Upper lobe of left lung (tissue), 6 donors: Measurements from ENCODE around the gene ESYT1. TPM values are rescaled to one million over a fixed set of nuclear protein-coding genes. Genes with fewer than 3 reads are reported as not detected.
A peak's percentile ranks its signal among the peaks of the same experiment; 100 is the strongest.

ENCODE experiments used
- ATAC-seq, 2 donors: fragments of 200-7000 bp; cut with Tn5 transposase; one replicate each; pipeline ENCODE4 v1.9.1; 2022; ENCODE audit warnings: mild to moderate bottlenecking in 2 of 2, moderate library complexity in 2 of 2; ENCODE audit not compliant: low FRiP score in 2 of 2
- DNase-seq, 2 donors: peaks; one replicate each; pipeline ENCODE4 v3.0.0-alpha.2; 2019 to 2020
- H3K27ac ChIP-seq, 4 donors: fragments of 200-600 bp; sonication (generic); one replicate each; pipeline ENCODE4 v1.5.1; 2016 to 2019
- H3K27me3 ChIP-seq, 4 donors: fragments of 200-600 bp; sonication (generic); one replicate each; pipeline ENCODE4 v1.5.1; 2017 to 2019
- H3K36me3 ChIP-seq, 4 donors: fragments of 200-600 bp; sonication (generic); one replicate each; pipeline ENCODE4 v1.5.1; 2016 to 2019
- H3K4me1 ChIP-seq, 4 donors: fragments of 200-600 bp; sonication (generic); one replicate each; pipeline ENCODE4 v1.5.1; 2018 to 2019
- H3K4me3 ChIP-seq, 4 donors: fragments of 200-600 bp; sonication (generic); one replicate each; pipeline ENCODE4 v1.5.1; 2017 to 2019; ENCODE audit warnings: mild to moderate bottlenecking in 2 of 4, moderate library complexity in 1 of 4
- H3K9me3 ChIP-seq, 4 donors: fragments of 200-600 bp; sonication (generic); one replicate each; pipeline ENCODE4 v1.5.1; 2018 to 2019
- CTCF ChIP-seq, 6 experiments: fragments of 450-650 bp in 4 of 6; fragments of 200-600 bp in 2 of 6; sonication (generic) in 2 of 6; IDR thresholded peaks; one replicate each; pipeline ENCODE4 v1.5.1; 2016 to 2019; ENCODE audit warnings: antibody characterized with exemption in 6 of 6
- EP300 ChIP-seq, 4 donors: sonication (generic); formaldehyde crosslinking; IDR thresholded peaks; one replicate each; pipeline ENCODE4 v1.5.1; 2017; ENCODE audit warnings: antibody characterized with exemption in 4 of 4, control low read depth in 2 of 4
- POLR2A ChIP-seq, 4 donors: fragments of 450-650 bp; IDR thresholded peaks; one replicate each; pipeline ENCODE4 v1.5.1; 2016 to 2017; ENCODE audit warnings: antibody characterized with exemption in 4 of 4, mild to moderate bottlenecking in 2 of 4
- POLR2AphosphoS5 ChIP-seq, 2 donors: sonication (generic); formaldehyde crosslinking; IDR thresholded peaks; one replicate each; pipeline ENCODE4 v1.5.1; 2017; ENCODE audit warnings: antibody characterized with exemption in 2 of 2
- WGBS, 2 donors: methylation state at CpG; one replicate each; pipeline ENCODE4 v1.1.5; 2017 to 2018; 5-methylcytosine and 5-hydroxymethylcytosine counted together
- total RNA-seq, 6 donors: library from RNA; depleted of rRNA in 4 of 6; stranded (reverse); fragments of >200 nt in 4 of 6; gene quantifications; one replicate each; pipeline versions ENCODE4 v1.1.0 to v1.2.1, GENCODE V29; 2016 to 2021
- donor health status: DM: no; HTN: no; CAD: no; lungs with moderate emphysema.
- donor health status: DM: no; HTN: yes; CAD: no; lungs with severe emphysema.

ESYT1 gene
- total RNA-seq, 6 donors from 2014 or later, result 73.9 to 132 (median 112) TPM

- ATAC-seq (peak; percentile 96 to 99), DNase-seq (peak; percentile 96 to 97)
- TF ChIP-seq POLR2AphosphoS5 (IDR thresholded peaks at IDR 0.05), result peak; percentile 91 to 96
- TF ChIP-seq CTCF (IDR thresholded peaks at IDR 0.05), result no peak
- TF ChIP-seq EP300 (IDR thresholded peaks at IDR 0.05), result peak in 1 of 4 donors; percentile 2
- peak in 2 of 4 donors; percentile 56 to 72 for TF ChIP-seq POLR2A (IDR thresholded peaks at IDR 0.05)
- H3K4me3 ChIP-seq, result peak within 1 kb of the TSS; percentile 54 to 66 (median 60)
- H3K9me3 ChIP-seq, result no peaks in the 10 kb centered on the region
- no peaks in the 10 kb centered on the region for H3K27me3 ChIP-seq
- WGBS, 2 donors, result 0% methylated on average over 13 to 37 of the region's 37 CpGs
- H3K4me1 ChIP-seq, result peaks cover 26 to 39% (median 29%) of the 10 kb centered on the region in 4 donors
- H3K27ac ChIP-seq, result peak within 1 kb of the TSS; percentile 89 to 95 (median 94)
- H3K36me3 ChIP-seq, result no peaks in the 10 kb centered on the region
These were observed 24.2 kb downstream of the ESYT1 start, which contains the start of gene MYL6B for GRCh38 chr12:56152132-56152755. Gene MYL6B (plus strand): TSS chr12:56152587. CDS start chr12:56153919, 1,332 bp downstream.

- no peaks in the 10 kb centered on the region for H3K27me3 ChIP-seq
- H3K27ac ChIP-seq, result peak overlapping the region; percentile 89 to 95 (median 94)
- 2 to 11% methylated on average over 6 to 8 of the region's 8 CpGs for WGBS, 2 donors
- H3K4me1 ChIP-seq, result peaks cover 27 to 42% (median 29%) of the 10 kb centered on the region in 4 donors
- H3K4me3 ChIP-seq, result peak overlapping the region; percentile 54 to 66 (median 60)
- no peak for TF ChIP-seq POLR2A (IDR thresholded peaks at IDR 0.05)
- TF ChIP-seq POLR2AphosphoS5 (IDR thresholded peaks at IDR 0.05), result no peak
- no peak for TF ChIP-seq EP300 (IDR thresholded peaks at IDR 0.05)
- TF ChIP-seq CTCF (IDR thresholded peaks at IDR 0.05), result no peak
- H3K9me3 ChIP-seq, result no peaks in the 10 kb centered on the region
- no peak for DNase-seq
- no peaks in the 10 kb centered on the region for H3K36me3 ChIP-seq
- no peak for ATAC-seq
These were observed 24.9 kb downstream of the ESYT1 start for GRCh38 chr12:56152756-56153677.

GRCh38 chr12:56153678-56154065, 25.6 kb downstream of the ESYT1 start:
- Histone ChIP-seq H3K27me3 (no peaks in the 10 kb centered on the region), H3K4me1 (peaks cover 27 to 42% (median 29%) of the 10 kb centered on the region in 4 donors), H3K27ac (no peak overlapping the region), H3K9me3 (no peaks in the 10 kb centered on the region), H3K36me3 (no peaks in the 10 kb centered on the region), H3K4me3 (no peak overlapping the region)
- WGBS, 2 donors, result 83 to 88% methylated on average over 4 to 5 of the region's 5 CpGs
- ATAC-seq (no peak), DNase-seq (no peak)
- no peak for TF ChIP-seq POLR2AphosphoS5 (IDR thresholded peaks at IDR 0.05)
- TF ChIP-seq CTCF (IDR thresholded peaks at IDR 0.05), result no peak
- TF ChIP-seq EP300 (IDR thresholded peaks at IDR 0.05), result no peak
- no peak for TF ChIP-seq POLR2A (IDR thresholded peaks at IDR 0.05)

GRCh38 chr12:56154246-56154771, 26.2 kb downstream of the ESYT1 start:
- WGBS, 2 donors, result 100% methylated on average over 1 of the region's 1 CpG
- Histone ChIP-seq H3K27me3 (no peaks in the 10 kb centered on the region), H3K4me3 (no peak overlapping the region), H3K9me3 (no peaks in the 10 kb centered on the region), H3K36me3 (peaks cover 0 to 1% (median 0%) of the 10 kb centered on the region in 4 donors), H3K4me1 (peaks cover 27 to 45% (median 30%) of the 10 kb centered on the region in 4 donors), H3K27ac (no peak overlapping the region)
- ATAC-seq (no peak), DNase-seq (no peak)
- no peak for TF ChIP-seq CTCF (IDR thresholded peaks at IDR 0.05)
- TF ChIP-seq POLR2A (IDR thresholded peaks at IDR 0.05), result no peak
- TF ChIP-seq POLR2AphosphoS5 (IDR thresholded peaks at IDR 0.05), result no peak
- no peak for TF ChIP-seq EP300 (IDR thresholded peaks at IDR 0.05)
